Measurements from ENCODE around the gene PIP4K2A. TPM values are rescaled to one million over a fixed set of nuclear protein-coding genes. Genes with fewer than 3 reads are reported as not detected.

PIP4K2A gene
- total and polyA plus RNA-seq, 2 of the 13 experiments (the other 11 are each of a cell fraction or from before 2014, with no cell fraction given): 9.1 to 22.6 TPM

GRCh38 chr10:22534849-22535604 is 179.4 kb downstream of the PIP4K2A start (continued):
- TF ChIP-seq FOXA1 (IDR thresholded peaks at IDR 0.05) (no peak), FOXA1 (CRISPR knock-in tag; IDR thresholded peaks at IDR 0.05) (peak; percentile 18; the same call in 1 of the 2 replicates), ZFP36 (IDR thresholded peaks at IDR 0.05; ENCODE audit: borderline replicate concordance, low read depth, low read length, partially characterized antibody) (no peak), ZGPAT (CRISPR knock-in tag; IDR thresholded peaks at IDR 0.05) (no peak), CBFB (CRISPR knock-in tag; IDR thresholded peaks at IDR 0.05) (no peak), FOXP4 (CRISPR knock-in tag; IDR thresholded peaks at IDR 0.05) (peak; percentile 54), SATB2 (CRISPR knock-in tag; IDR thresholded peaks at IDR 0.05) (no peak), ZNF589 (CRISPR knock-in tag; conservative IDR thresholded peaks at IDR 0.05) (no peak), ELF3 (CRISPR knock-in tag; IDR thresholded peaks at IDR 0.05) (0 out of 2 replicates have a peak, but pooled peaks have one; percentile 16), ARID3A (IDR thresholded peaks at IDR 0.05; ENCODE audit: low read depth, low read length) (0 out of 2 replicates have a peak, but pooled peaks have one; percentile 15), ZFP62 (CRISPR knock-in tag; IDR thresholded peaks at IDR 0.05) (no peak), ZNF33A (CRISPR knock-in tag; IDR thresholded peaks at IDR 0.05; ENCODE audit: borderline replicate concordance) (no peak), TCF12 (IDR thresholded peaks at IDR 0.05) (no peak), TCF12 (CRISPR knock-in tag; IDR thresholded peaks at IDR 0.05) (no peak), ZBTB40 (IDR thresholded peaks at IDR 0.05) (no peak), ZBTB40 (CRISPR knock-in tag; IDR thresholded peaks at IDR 0.05) (no peak)
